Heart right ventricle (tissue), 16 donors: ENCODE measurements around the gene PRICKLE4. TPM values are rescaled to one million over a fixed set of nuclear protein-coding genes. Genes with fewer than 3 reads are reported as not detected.

Source experiments
- ATAC-seq, 8 donors: fragments of 200-7000 bp; cut with Tn5 transposase; one replicate each; pipeline ENCODE4 v1.9.1; 2020; ENCODE audit warnings: mild to moderate bottlenecking in 8 of 8, moderate library complexity in 8 of 8, moderate number of reproducible peaks in 1 of 8
- DNase-seq, 2 donors: peaks; one replicate each; pipeline ENCODE4 v3.0.0-alpha.2; 2020
- H3K27ac ChIP-seq, 10 donors: fragments of 200-600 bp; sonication (generic) in 2 of 10; one replicate each; pipeline versions ENCODE4 v1.5.0 to v1.8.0; 2020 to 2022; ENCODE audit warnings: mild to moderate bottlenecking in 3 of 10
- H3K27me3 ChIP-seq, 7 donors: fragments of 200-600 bp; one replicate each; pipeline ENCODE4 v1.8.0; 2021 to 2022; ENCODE audit warnings: mild to moderate bottlenecking in 2 of 7
- H3K36me3 ChIP-seq, 9 donors: fragments of 200-600 bp; sonication (generic) in 1 of 9; one replicate each; pipeline versions ENCODE4 v1.5.0 to v1.8.0; 2020 to 2022; ENCODE audit warnings: mild to moderate bottlenecking in 2 of 9
- H3K4me1 ChIP-seq, 9 donors: fragments of 200-600 bp; sonication (generic) in 1 of 9; one replicate each; pipeline versions ENCODE4 v1.5.0 to v1.8.0; 2020 to 2022; ENCODE audit warnings: mild to moderate bottlenecking in 4 of 9
- H3K4me3 ChIP-seq, 10 donors: fragments of 200-600 bp; sonication (generic) in 2 of 10; one replicate each; pipeline versions ENCODE4 v1.5.0 to v1.8.0; 2020 to 2022; ENCODE audit warnings: mild to moderate bottlenecking in 7 of 10, moderate library complexity in 2 of 10
- H3K9me3 ChIP-seq, 11 donors: fragments of 200-600 bp in 10 of 11; sonication (generic) in 2 of 11; one replicate each; pipeline versions ENCODE4 v1.5.0 to v1.8.0; 2013 to 2022; ENCODE audit warnings: mild to moderate bottlenecking in 2 of 11, control low read depth in 1 of 11, moderate library complexity in 1 of 11
- WGBS, 2 donors: extraction: QIAGEN DNeasy Blood & Tissue Kit; methylation state at CpG; one replicate each; pipeline ENCODE4 v1.1.7; 2013; ENCODE audit warnings: inconsistent platforms in 1 of 2; 5-methylcytosine and 5-hydroxymethylcytosine counted together
- intact Hi-C, 10 donors: fragments of 100-400 bp; cut with DNase I; formaldehyde crosslinking; loops; one replicate each; pipeline versions ENCODE4 v1.11.1 to v1.14.2; 2022
- polyA plus RNA-seq, 2 donors: library from polyadenylated mRNA; stranded (reverse); fragments of 200-250 nt; gene quantifications; one replicate each; pipeline ENCODE4 v1.2.3, GENCODE V29; 2013
- total RNA-seq, 10 donors: library from RNA; stranded (reverse); fragmentation: NEBNext Ultra II Directional in 3 of 10; extraction: Animal tissue kit (Norgen Biotek cat#: 25700) in 3 of 10; gene quantifications; one replicate each; pipeline versions ENCODE4 v1.2.1 to v1.2.4, GENCODE V29; 2021 to 2023
- TF ChIP-seq, protein P1 (sequence below), 9 donors: fragments of 200-600 bp; sonication (generic) in 2 of 9; IDR thresholded peaks; one replicate each; pipeline versions ENCODE4 v1.5.0 to v1.8.0; 2021 to 2022; ENCODE audit warnings: antibody characterized with exemption in 9 of 9, mild to moderate bottlenecking in 5 of 9, moderate library complexity in 1 of 9
- donor health status: Arrhythmogenic right ventricular cardiomyopathy.
- donor health status: ischemic (EF 13 %, LVEDD 7.1; RV severe dilation, severe dysfunction).
- donor health status: healthy with polysubstance abuse.
- donor health status: DM: no; HTN: yes; CAD: no.
- donor health status: DM: no; HTN: no; CAD: no.
- donor health status: ischemic (EF 25% LVEDD 6.9; RV normal size, moderate dysfunction).
- donor health status: ischemic (EF 25% LVEDD 5.7; RV mildly dilated, moderate dysfunction).
- donor health status: healthy.
- donor health status: DM: yes; HTN: yes; CAD: no.
- donor health status: Ischemic cardiomyopathy.
- donor health status: ischemic (EF 35%, LVEDD 5.7; RV mildly dilated, moderate dysfunction).
- donor health status: nonischemic (EF 11% LVEDD 7.7; RV severe dilation, severe dysfunction).
- donor health status: DM: yes; HTN: yes; CAD: no.
- donor health status: PGD.
- donor health status: ischemic (EF 29% LVEDD 5.4; RV normal size, mild dysfunction).
- donor health status: nonischemic (EF 23%, LVEDD 6.1; RV moderate dilation, normal function).

PRICKLE4 gene
- total and polyA plus RNA-seq, 12 donors: 0.38 to 6.1 (median 1.9) TPM

DNA sequence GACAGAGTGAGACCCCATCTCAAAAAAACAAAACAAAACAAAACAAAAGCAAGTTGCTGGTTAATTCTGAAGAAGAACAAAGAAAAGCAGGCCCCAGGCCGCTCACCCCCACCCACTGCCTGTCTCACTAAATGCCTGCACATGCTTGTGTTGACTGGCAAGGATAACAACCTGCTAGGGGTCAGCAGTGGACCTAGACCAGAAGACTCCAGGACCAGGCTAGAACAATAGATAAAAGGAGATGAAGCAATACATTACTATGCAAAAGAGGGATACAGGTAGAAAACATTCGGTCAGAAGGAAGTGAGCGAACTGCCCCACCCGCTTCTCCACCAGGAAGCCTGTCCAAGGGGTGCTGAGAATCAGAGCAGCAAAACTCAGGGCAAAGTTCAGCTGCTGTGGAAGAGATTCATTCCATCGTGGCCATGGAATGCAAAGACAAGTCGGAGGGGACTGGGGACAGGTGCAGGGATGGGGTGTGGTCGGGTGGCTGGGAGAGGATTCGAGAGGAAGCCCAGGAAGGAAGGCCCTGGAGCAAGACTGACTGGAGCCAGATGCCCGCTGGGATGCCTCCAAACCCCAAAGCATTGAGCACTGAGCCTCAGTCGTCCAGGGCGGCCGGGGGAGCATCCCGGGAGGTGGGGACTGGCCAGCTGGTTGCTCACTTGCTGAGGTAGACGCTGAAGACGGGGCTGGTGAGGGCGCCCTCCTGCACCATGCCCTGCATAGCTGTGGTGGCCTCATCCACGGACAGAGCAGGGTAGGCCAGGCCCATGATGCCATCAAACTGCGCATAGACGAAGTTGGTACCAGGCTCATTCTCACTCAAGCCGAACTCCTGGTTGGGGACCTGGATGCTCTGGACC lies 38.7 kb upstream of the PRICKLE4 start:
- ATAC-seq (no peak), DNase-seq (no peak)
- no peaks in the 10 kb centered on the region for H3K4me1 ChIP-seq
- intact Hi-C loops: no loop called here
- H3K27me3 ChIP-seq: no peaks in the 10 kb centered on the region
- H3K4me3 ChIP-seq: no peak overlapping the region
- no peaks in the 10 kb centered on the region for H3K9me3 ChIP-seq
- WGBS, 2 donors: 86 to 88% methylated on average over 20 of the region's 20 CpGs
- TF ChIP-seq, protein P1, sequence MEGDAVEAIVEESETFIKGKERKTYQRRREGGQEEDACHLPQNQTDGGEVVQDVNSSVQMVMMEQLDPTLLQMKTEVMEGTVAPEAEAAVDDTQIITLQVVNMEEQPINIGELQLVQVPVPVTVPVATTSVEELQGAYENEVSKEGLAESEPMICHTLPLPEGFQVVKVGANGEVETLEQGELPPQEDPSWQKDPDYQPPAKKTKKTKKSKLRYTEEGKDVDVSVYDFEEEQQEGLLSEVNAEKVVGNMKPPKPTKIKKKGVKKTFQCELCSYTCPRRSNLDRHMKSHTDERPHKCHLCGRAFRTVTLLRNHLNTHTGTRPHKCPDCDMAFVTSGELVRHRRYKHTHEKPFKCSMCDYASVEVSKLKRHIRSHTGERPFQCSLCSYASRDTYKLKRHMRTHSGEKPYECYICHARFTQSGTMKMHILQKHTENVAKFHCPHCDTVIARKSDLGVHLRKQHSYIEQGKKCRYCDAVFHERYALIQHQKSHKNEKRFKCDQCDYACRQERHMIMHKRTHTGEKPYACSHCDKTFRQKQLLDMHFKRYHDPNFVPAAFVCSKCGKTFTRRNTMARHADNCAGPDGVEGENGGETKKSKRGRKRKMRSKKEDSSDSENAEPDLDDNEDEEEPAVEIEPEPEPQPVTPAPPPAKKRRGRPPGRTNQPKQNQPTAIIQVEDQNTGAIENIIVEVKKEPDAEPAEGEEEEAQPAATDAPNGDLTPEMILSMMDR (IDR thresholded peaks at IDR 0.05): no peak
- H3K27ac ChIP-seq: no peak overlapping the region
- no peaks in the 10 kb centered on the region for H3K36me3 ChIP-seq

DNA sequence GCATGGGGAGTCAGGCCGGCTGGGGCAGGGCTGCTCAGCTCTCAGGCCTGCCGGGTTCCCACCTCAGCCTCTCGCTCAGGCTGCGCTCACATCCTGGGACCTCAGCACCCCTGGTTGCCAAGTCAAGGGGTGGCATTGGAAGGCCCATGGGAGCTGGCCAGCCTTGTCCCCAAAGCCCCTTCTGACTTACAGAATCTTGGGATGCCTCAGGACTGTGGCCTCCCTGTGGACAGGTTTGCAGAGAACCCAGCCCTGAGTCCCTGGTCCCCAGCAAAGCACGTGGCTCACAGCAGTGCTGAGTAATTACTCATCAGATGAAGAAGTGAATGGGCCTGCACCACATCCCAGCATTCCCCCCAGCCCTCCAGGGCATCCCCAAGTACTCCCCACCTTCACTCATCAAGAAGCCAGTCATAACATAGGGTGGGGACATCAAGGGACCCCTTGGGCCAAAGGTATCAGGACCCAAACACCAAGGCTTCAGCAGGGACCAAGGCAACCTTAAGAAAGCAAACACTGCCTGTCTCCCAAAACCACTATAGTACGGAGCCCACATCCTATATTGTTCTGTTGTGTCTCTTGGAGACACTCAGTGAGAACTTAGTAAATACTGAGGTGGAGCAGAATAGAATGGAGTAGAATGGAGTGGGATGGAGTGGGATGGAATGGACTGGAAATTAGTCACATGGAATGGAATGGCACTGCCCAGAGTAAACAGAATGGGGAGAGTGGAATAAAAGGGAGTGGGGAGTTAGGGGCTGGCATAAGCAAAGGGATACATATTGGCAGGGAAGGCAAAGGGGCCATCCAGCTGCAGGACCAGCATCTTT lies 37.0 kb upstream of the PRICKLE4 start:
- TF ChIP-seq, protein P1 (IDR thresholded peaks at IDR 0.05): no peak
- intact Hi-C loops: no loop called here

DNA sequence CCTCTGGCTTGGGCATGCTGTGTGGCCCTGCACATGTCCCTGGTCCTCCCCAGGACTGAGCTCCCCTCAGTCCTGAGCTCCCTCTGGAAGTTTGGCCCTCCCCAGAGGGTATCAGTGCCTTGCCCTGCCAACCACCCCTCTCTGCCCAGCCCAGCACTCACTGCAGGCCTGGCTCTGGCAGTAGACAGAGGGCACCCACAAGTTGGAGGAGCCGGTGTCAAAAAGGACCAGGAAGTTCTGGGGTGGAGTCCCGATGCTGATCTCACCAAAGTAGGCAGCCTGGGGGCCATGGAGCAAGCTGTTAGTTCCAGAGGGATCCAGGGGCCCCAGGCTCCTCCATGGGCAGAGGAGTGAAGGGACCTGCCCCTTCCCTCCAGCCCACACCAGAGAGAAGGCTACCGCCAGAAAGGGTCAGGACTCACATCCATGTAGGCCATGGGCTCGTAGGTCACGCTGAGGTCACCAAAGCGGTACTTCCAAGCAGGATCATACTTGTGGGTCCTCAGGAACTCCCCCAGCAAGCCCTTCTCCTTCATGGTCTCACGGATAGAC lies 36.3 kb upstream of the PRICKLE4 start:
- DNase-seq (no peak), ATAC-seq (no peak)
- Histone ChIP-seq H3K36me3 (no peaks in the 10 kb centered on the region), H3K4me1 (no peaks in the 10 kb centered on the region), H3K27ac (no peak overlapping the region), H3K9me3 (no peaks in the 10 kb centered on the region), H3K4me3 (no peak overlapping the region), H3K27me3 (no peaks in the 10 kb centered on the region)
- TF ChIP-seq, protein P1 (IDR thresholded peaks at IDR 0.05): no peak
- 86 to 87% methylated on average over 7 of the region's 7 CpGs for WGBS, 2 donors
- intact Hi-C loops: no loop called here

More for the DNA sequence above, 37.0 kb upstream of the PRICKLE4 start:
- Histone ChIP-seq H3K27ac (no peak overlapping the region), H3K36me3 (no peaks in the 10 kb centered on the region), H3K9me3 (no peaks in the 10 kb centered on the region), H3K27me3 (no peaks in the 10 kb centered on the region), H3K4me1 (no peaks in the 10 kb centered on the region), H3K4me3 (no peak overlapping the region)
- 89 to 93% methylated on average over 6 of the region's 6 CpGs for WGBS, 2 donors
- no peak for ATAC-seq
- DNase-seq: no peak

DNA sequence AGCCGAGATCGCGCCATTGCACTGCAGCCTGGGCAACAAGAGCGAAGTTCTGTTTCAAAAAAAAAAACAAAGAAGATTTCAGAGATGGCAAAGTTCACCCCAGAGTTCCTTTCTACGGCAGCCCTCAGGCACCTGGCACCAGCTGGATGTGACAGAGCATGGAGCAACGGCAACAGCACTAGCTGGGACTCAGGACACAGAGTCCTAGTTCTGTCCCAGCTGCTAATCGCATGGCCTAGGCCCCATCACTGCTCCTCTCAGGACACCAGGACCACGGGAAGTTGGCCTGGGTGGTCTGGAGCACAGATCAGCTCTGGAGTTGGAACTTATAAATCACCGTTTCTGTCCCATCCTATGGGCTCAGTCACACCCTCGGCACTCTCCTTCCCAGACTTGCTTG lies 34.5 kb upstream of the PRICKLE4 start:
- TF ChIP-seq, protein P1 (IDR thresholded peaks at IDR 0.05): no peak
- Histone ChIP-seq H3K27me3 (no peaks in the 10 kb centered on the region), H3K4me1 (no peaks in the 10 kb centered on the region), H3K9me3 (no peaks in the 10 kb centered on the region), H3K4me3 (no peak overlapping the region), H3K36me3 (no peaks in the 10 kb centered on the region), H3K27ac (no peak overlapping the region)
- WGBS, 2 donors: 87 to 94% methylated on average over 10 of the region's 10 CpGs
- DNase-seq (no peak), ATAC-seq (no peak)
- intact Hi-C loops: no loop called here
